Chondrocyte (in vitro differentiated cells): ENCODE data around the gene IDH2. TPM values are rescaled to one million over a fixed set of nuclear protein-coding genes. Genes with fewer than 3 reads are reported as not detected.
A peak's percentile ranks its signal among the peaks of the same experiment; 100 is the strongest.

ENCODE experiments used
- DNase-seq: peaks from one replicate; pipeline ENCODE4 v3.0.0; 2021; ENCODE audit warnings: mixed read lengths, low spot score
- H3K27ac Mint-ChIP-seq: one replicate; pipeline ENCODE4 v1.8.0; 2021; ENCODE audit warnings: mild to moderate bottlenecking, moderate library complexity, mixed read lengths; ENCODE audit not compliant: unreplicated experiment
- H3K27me3 Mint-ChIP-seq: 2 replicates; pipeline ENCODE4 v1.8.0; 2021; ENCODE audit warnings: low read depth, mixed read lengths
- H3K36me3 Mint-ChIP-seq: 2 replicates; pipeline ENCODE4 v1.8.0; 2021; ENCODE audit warnings: low read depth, mixed read lengths
- H3K4me1 Mint-ChIP-seq: 2 replicates; pipeline ENCODE4 v1.8.0; 2021; ENCODE audit warnings: low read depth, mild to moderate bottlenecking, mixed read lengths
- H3K4me3 Mint-ChIP-seq: one replicate; pipeline ENCODE4 v1.8.0; 2021; ENCODE audit warnings: mild to moderate bottlenecking, moderate library complexity, mixed read lengths; ENCODE audit not compliant: unreplicated experiment
- H3K9me3 Mint-ChIP-seq: 2 replicates; pipeline ENCODE4 v1.8.0; 2021; ENCODE audit warnings: low read depth, mixed read lengths
- total RNA-seq: library from RNA; stranded (reverse); gene quantifications from 3 replicates; pipeline ENCODE4 v1.2.1, GENCODE V29; 2021
- TF ChIP-seq, protein P1 (sequence below): fragments of 200-600 bp; sonication (generic); IDR thresholded peaks from 2 replicates; pipeline ENCODE4 v1.5.0; 2021; ENCODE audit warnings: antibody characterized with exemption, mild to moderate bottlenecking, moderate library complexity

IDH2 gene
- total RNA-seq, 1 donor from 2014 or later, result 126 TPM

DNA sequence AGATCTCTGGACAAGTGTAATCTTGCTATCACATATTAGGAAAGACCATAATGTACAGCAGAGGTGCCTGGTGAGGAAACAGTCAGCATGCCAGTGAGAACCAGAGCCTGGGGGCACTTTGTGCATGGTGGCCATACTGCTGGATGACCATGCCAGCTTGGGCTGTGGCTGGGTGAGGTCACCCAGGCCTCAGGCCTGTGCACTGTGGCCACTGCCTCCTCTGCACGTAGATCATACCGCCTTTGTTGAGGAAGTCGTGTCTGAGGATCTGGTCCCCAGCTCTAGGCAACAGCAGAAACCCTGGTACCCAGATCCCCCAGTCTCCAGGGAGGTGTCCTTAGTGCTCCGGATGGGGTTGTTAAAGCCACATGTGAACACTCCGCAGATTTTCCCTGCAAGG is 62.3 kb downstream of the IDH2 start:
- TF ChIP-seq, protein P1, sequence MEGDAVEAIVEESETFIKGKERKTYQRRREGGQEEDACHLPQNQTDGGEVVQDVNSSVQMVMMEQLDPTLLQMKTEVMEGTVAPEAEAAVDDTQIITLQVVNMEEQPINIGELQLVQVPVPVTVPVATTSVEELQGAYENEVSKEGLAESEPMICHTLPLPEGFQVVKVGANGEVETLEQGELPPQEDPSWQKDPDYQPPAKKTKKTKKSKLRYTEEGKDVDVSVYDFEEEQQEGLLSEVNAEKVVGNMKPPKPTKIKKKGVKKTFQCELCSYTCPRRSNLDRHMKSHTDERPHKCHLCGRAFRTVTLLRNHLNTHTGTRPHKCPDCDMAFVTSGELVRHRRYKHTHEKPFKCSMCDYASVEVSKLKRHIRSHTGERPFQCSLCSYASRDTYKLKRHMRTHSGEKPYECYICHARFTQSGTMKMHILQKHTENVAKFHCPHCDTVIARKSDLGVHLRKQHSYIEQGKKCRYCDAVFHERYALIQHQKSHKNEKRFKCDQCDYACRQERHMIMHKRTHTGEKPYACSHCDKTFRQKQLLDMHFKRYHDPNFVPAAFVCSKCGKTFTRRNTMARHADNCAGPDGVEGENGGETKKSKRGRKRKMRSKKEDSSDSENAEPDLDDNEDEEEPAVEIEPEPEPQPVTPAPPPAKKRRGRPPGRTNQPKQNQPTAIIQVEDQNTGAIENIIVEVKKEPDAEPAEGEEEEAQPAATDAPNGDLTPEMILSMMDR, result no peak
- H3K4me1 Mint-ChIP-seq, result peaks cover 32% of the 10 kb centered on the region
- no peaks in the 10 kb centered on the region for H3K27me3 Mint-ChIP-seq
- no peak overlapping the region for H3K27ac Mint-ChIP-seq
- H3K36me3 Mint-ChIP-seq, result no peaks in the 10 kb centered on the region
- H3K9me3 Mint-ChIP-seq, result no peaks in the 10 kb centered on the region
- peak; percentile 48 for DNase-seq
- no peak overlapping the region for H3K4me3 Mint-ChIP-seq

DNA sequence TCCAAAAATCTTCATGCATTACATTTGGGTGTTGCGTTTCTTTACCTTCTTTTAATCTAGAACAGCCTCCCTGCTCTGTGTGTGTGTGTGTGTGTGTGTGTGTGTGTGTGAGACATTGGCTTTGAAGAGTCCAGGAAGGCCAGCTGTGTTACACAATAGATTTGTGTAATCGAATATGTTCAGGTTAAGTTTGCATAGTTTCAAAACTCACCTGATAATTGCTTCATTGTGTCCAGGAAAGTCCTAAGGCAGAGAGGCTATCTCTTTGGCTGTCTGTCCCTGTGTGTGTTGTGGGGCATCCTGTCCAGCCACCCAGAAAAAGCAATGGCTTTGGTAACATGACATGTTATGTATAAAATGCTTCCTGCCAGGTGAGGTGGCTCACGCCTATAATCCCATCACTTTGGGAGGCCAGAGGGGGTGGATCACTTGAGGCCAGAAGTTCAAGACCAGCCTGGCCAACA is 63.6 kb downstream of the IDH2 start:
- DNase-seq, result no peak
- Mint-ChIP-seq H3K27me3 (no peaks in the 10 kb centered on the region), H3K36me3 (no peaks in the 10 kb centered on the region), H3K4me1 (peaks cover 45% of the 10 kb centered on the region), H3K9me3 (no peaks in the 10 kb centered on the region), H3K4me3 (no peak overlapping the region), H3K27ac (no peak overlapping the region)
- TF ChIP-seq, protein P1, result no peak

GRCh38 chr15:90037961-90038631 is 64.2 kb downstream of the IDH2 start:
- H3K36me3 Mint-ChIP-seq, result no peaks in the 10 kb centered on the region
- peaks cover 48% of the 10 kb centered on the region for H3K4me1 Mint-ChIP-seq
- H3K4me3 Mint-ChIP-seq, result no peak overlapping the region
- peak; percentile 55 for DNase-seq
- no peaks in the 10 kb centered on the region for H3K27me3 Mint-ChIP-seq
- TF ChIP-seq, protein P1, result no peak
- no peaks in the 10 kb centered on the region for H3K9me3 Mint-ChIP-seq
- no peak overlapping the region for H3K27ac Mint-ChIP-seq

DNA sequence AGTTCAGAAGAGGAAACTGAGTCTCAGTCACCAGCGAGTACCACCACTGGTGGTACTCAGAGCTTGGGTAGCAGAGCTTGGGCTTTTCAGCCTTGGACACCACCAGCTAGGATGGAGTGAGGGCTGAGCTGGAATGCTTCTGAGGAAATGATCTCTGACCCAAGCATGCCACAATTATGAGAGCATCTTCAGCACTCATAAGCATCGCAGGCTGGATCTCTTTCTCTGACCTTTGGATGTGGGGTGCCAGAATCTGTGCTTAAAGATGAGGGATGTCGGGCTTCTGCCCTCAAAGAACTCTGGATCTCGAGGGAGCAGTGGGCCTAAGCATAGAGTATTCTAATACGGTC is 64.8 kb downstream of the IDH2 start:
- H3K27me3 Mint-ChIP-seq, result no peaks in the 10 kb centered on the region
- H3K4me3 Mint-ChIP-seq, result no peak overlapping the region
- H3K27ac Mint-ChIP-seq, result peak overlapping the region; percentile 28
- H3K9me3 Mint-ChIP-seq, result no peaks in the 10 kb centered on the region
- no peaks in the 10 kb centered on the region for H3K36me3 Mint-ChIP-seq
- peaks cover 48% of the 10 kb centered on the region for H3K4me1 Mint-ChIP-seq
- TF ChIP-seq, protein P1, result no peak
- no peak for DNase-seq

DNA sequence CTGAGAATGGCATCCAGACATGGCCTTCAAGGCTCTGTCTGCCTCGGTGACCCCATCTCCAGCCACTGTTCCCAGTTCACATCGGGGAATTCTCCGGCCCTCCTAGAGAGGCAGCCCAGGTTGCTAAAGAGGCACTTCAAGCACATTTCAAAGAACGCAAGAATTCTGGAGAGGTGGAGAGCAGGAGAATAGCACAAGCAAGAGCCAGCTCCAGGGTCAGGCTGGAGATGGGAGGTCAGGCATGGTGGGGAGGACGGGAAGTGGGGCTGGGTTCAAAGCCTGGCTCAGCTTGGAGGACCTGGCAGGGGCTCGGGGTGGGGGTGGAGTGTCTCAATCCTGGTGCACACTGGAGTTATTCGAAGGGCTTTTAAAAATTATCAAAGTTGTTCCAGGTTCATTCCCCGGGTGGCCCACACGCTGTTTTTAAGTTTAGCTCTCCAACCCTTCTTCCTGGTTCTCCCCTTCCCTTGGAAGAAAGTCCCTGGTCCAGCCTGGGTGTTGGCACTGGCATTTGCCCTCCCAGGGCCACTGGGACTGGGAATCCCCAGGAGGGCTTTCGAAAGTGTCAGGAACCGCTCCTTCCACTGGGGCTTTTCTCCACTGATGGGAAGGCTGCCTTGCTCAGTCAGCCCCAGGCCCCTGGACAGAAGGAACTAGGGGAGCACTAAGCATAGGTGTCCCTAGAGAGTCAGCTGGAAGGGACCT is 65.3 kb downstream of the IDH2 start:
- peak; percentile 42 for DNase-seq
- no peaks in the 10 kb centered on the region for H3K9me3 Mint-ChIP-seq
- no peak overlapping the region for H3K4me3 Mint-ChIP-seq
- no peak overlapping the region for H3K27ac Mint-ChIP-seq
- TF ChIP-seq, protein P1, result no peak
- H3K36me3 Mint-ChIP-seq, result no peaks in the 10 kb centered on the region
- peaks cover 48% of the 10 kb centered on the region for H3K4me1 Mint-ChIP-seq
- H3K27me3 Mint-ChIP-seq, result no peaks in the 10 kb centered on the region
